Testis (tissue), 2 donors: ENCODE measurements around the gene SMIM35.

Experiments
- POLR2A ChIP-seq: fragments of 450-650 bp; IDR thresholded peaks from one replicate; pipeline ENCODE4 v1.6.1; 2017; ENCODE audit warnings: antibody characterized with exemption, mild to moderate bottlenecking, moderate library complexity
- TF ChIP-seq, protein P1 (sequence below), 3 experiments: fragments of 450-650 bp in 2 of 3; fragments of 200-600 bp in 1 of 3; sonication (generic) in 1 of 3; IDR thresholded peaks; one replicate each; pipeline ENCODE4 v1.5.1; 2016 to 2019; ENCODE audit warnings: antibody characterized with exemption in 3 of 3, mild to moderate bottlenecking in 2 of 3, moderate library complexity in 1 of 3

DNA sequence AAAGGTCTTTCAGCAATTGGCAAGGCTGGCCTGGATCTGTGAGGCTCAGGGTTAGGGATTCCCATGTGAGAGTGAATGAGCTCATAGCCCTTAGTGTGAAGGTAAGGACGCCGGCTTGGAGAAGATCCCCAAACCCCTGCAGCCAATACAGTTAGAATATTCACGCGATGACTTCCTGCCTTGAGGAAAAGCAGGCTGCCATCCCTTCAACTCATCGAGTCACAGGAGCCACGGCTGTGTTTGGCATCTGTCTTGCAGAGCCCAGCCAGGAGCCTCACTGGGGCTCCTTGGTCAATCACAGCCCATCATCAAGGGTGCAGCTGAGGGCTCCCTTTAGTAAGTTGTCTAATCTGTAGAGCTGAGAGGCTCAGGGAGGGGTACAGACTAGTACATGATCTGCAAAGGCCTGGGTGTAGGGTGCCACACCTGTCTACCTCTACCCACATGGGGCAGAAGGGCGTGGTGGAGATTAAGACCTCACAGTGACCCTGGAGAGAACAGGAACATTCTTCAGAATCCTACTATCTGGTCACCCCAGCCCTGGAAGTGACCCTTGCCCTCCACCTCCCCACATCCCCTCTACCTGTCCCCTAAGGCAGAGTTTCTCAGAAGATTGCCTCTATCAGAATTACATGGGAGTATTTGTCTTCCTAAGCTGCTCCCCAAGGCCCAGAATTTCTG, 82.1 kb downstream of the SMIM35 start:
- TF ChIP-seq, protein P1, sequence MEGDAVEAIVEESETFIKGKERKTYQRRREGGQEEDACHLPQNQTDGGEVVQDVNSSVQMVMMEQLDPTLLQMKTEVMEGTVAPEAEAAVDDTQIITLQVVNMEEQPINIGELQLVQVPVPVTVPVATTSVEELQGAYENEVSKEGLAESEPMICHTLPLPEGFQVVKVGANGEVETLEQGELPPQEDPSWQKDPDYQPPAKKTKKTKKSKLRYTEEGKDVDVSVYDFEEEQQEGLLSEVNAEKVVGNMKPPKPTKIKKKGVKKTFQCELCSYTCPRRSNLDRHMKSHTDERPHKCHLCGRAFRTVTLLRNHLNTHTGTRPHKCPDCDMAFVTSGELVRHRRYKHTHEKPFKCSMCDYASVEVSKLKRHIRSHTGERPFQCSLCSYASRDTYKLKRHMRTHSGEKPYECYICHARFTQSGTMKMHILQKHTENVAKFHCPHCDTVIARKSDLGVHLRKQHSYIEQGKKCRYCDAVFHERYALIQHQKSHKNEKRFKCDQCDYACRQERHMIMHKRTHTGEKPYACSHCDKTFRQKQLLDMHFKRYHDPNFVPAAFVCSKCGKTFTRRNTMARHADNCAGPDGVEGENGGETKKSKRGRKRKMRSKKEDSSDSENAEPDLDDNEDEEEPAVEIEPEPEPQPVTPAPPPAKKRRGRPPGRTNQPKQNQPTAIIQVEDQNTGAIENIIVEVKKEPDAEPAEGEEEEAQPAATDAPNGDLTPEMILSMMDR (IDR thresholded peaks at IDR 0.05): no peak
- TF ChIP-seq POLR2A: no peak
